ENCODE data around the gene ORC2. TPM values are rescaled to one million over a fixed set of nuclear protein-coding genes. Genes with fewer than 3 reads are reported as not detected.
"Not testable (repeated sequence)": the region's sequence is repeated elsewhere in the genome, so short reads cannot be mapped to it uniquely, and the experiment has no call there.

The ORC2 gene
- total RNA-seq, 1 donor from 2014 or later: 5.2 TPM

GRCh38 chr2:200909958-200910357 is 53.5 kb downstream of the ORC2 start:
- TF ChIP-seq CTCF (IDR thresholded peaks at IDR 0.05): no peak
- Histone ChIP-seq H3K27ac (no peak overlapping the region), H3K27me3 (no peaks in the 10 kb centered on the region), H3K4me1 (no peaks in the 10 kb centered on the region), H3K36me3 (peaks cover 40 to 50% of the 10 kb centered on the region in 2 donors), H3K9me3 (no peaks in the 10 kb centered on the region), H3K4me3 (no peak overlapping the region)
- no peak for DNase-seq (ENCODE audit: low spot score in 2 of 2)
- intact Hi-C loops (cut with DNase I): no loop called here

GRCh38 chr2:200905618-200906296 is 57.7 kb downstream of the ORC2 start:
- no peaks in the 10 kb centered on the region for H3K4me1 ChIP-seq
- H3K27ac ChIP-seq: no peak overlapping the region
- TF ChIP-seq CTCF (IDR thresholded peaks at IDR 0.05): peak; percentile 22 to 61 (median 39)
- H3K4me3 ChIP-seq: no peak overlapping the region
- peaks cover 6 to 34% of the 10 kb centered on the region in 2 donors for H3K36me3 ChIP-seq
- no peaks in the 10 kb centered on the region for H3K27me3 ChIP-seq
- H3K9me3 ChIP-seq: no peaks in the 10 kb centered on the region
- DNase-seq (ENCODE audit: low spot score in 2 of 2): no peak
- intact Hi-C loops (cut with DNase I): loop anchor here (1.0 kb wide), 1 partner anchor 164 kb away; no protein-coding TSS in a partner anchor

GRCh38 chr2:200901459-200902072 is 61.9 kb downstream of the ORC2 start:
- Histone ChIP-seq H3K4me1 (no peaks in the 10 kb centered on the region), H3K9me3 (no peaks in the 10 kb centered on the region), H3K27ac (no peak overlapping the region), H3K36me3 (peaks cover 27 to 55% of the 10 kb centered on the region in 2 donors), H3K27me3 (no peaks in the 10 kb centered on the region), H3K4me3 (no peak overlapping the region)
- intact Hi-C loops (cut with DNase I): loop anchor here (2.0 kb wide), 1 partner anchor 275 kb away; no protein-coding TSS in a partner anchor
- TF ChIP-seq CTCF (IDR thresholded peaks at IDR 0.05): peak; percentile 62 to 65 (median 65)
- DNase-seq (ENCODE audit: low spot score in 2 of 2): peak in 1 of 2 donors; percentile 79

- H3K9me3 ChIP-seq: no peaks in the 10 kb centered on the region
- H3K27ac ChIP-seq: no peak overlapping the region
- DNase-seq (ENCODE audit: low spot score in 2 of 2): no peak
- no peaks in the 10 kb centered on the region for H3K4me1 ChIP-seq
- intact Hi-C loops (cut with DNase I): no loop called here
- H3K27me3 ChIP-seq: no peaks in the 10 kb centered on the region
- H3K36me3 ChIP-seq: peaks cover 45 to 66% of the 10 kb centered on the region in 2 donors
- TF ChIP-seq CTCF (IDR thresholded peaks at IDR 0.05): no peak
- H3K4me3 ChIP-seq: no peak overlapping the region
These were observed 64.0 kb downstream of the ORC2 start for GRCh38 chr2:200899482-200899881.

- H3K27me3 ChIP-seq: no peaks in the 10 kb centered on the region
- H3K36me3 ChIP-seq: peaks cover 10 to 17% of the 10 kb centered on the region in 2 donors
- H3K4me1 ChIP-seq: peaks cover 7 to 17% of the 10 kb centered on the region in 2 donors
- intact Hi-C loops (cut with DNase I): loop anchor here (1.0 to 5.0 kb wide), 7 partner anchors 25 to 363 kb away; partner anchors contain the start of genes BZW1, CFLAR, CLK1 and HYCC2
- H3K4me3 ChIP-seq: peak within 1 kb of the TSS; percentile 79 to 81
- DNase-seq (ENCODE audit: low spot score in 2 of 2): peak; percentile 91 to 98
- no peaks in the 10 kb centered on the region for H3K9me3 ChIP-seq
- peak in 1 of 3 experiments; percentile 15 for TF ChIP-seq CTCF (IDR thresholded peaks at IDR 0.05)
- H3K27ac ChIP-seq: peak within 1 kb of the TSS; percentile 90 to 94
These were observed 74.5 kb downstream of the ORC2 start, which contains the start of the genes NIF3L1 and PPIL3 for GRCh38 chr2:200888704-200889625. TSS of gene NIF3L1 (plus strand) at chr2:200889371. CDS start at chr2:200891944, 2,573 bp downstream. TSS of gene PPIL3 (minus strand) at chr2:200889077. CDS start at chr2:200887615, 1,462 bp downstream.

- H3K36me3 ChIP-seq: peaks cover 57 to 75% of the 10 kb centered on the region in 2 donors
These were observed 81.7 kb downstream of the ORC2 start for GRCh38 chr2:200881715-200882249.

More at GRCh38 chr2:200881715-200882249, 81.7 kb downstream of the ORC2 start:
- H3K27ac ChIP-seq; intact Hi-C loops (cut with DNase I); DNase-seq (ENCODE audit: low spot score in 2 of 2); H3K27me3 ChIP-seq; H3K4me1 ChIP-seq; H3K9me3 ChIP-seq; H3K4me3 ChIP-seq: not testable (repeated sequence)
